ENCODE results near the gene PARM1.

DNA sequence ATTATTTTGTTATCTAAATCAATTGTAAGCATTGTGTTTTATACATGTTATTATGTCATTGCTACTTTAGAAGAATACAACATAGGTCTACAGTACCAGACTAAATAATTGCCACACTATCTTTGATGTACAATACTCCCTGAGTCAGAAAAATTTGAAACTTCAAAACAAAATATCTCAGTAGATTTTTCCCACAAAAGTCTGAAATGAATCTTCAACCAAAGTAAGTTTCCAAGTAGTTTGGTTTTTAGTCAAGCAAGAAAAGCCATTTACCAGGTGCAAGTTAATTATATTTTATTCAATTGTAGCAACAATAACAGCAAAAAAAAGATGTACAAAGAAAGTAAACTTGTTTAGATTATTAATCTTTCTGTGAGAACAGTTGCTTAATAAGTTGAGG, 11.4 kb upstream of the PARM1 start:
- TF ChIP-seq, protein P1, sequence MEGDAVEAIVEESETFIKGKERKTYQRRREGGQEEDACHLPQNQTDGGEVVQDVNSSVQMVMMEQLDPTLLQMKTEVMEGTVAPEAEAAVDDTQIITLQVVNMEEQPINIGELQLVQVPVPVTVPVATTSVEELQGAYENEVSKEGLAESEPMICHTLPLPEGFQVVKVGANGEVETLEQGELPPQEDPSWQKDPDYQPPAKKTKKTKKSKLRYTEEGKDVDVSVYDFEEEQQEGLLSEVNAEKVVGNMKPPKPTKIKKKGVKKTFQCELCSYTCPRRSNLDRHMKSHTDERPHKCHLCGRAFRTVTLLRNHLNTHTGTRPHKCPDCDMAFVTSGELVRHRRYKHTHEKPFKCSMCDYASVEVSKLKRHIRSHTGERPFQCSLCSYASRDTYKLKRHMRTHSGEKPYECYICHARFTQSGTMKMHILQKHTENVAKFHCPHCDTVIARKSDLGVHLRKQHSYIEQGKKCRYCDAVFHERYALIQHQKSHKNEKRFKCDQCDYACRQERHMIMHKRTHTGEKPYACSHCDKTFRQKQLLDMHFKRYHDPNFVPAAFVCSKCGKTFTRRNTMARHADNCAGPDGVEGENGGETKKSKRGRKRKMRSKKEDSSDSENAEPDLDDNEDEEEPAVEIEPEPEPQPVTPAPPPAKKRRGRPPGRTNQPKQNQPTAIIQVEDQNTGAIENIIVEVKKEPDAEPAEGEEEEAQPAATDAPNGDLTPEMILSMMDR (conservative IDR thresholded peaks at IDR 0.05; ENCODE audit: low read depth in 2 of 2): no peak
- TF ChIP-seq POLR2AphosphoS5 (IDR thresholded peaks at IDR 0.05; ENCODE audit: low read depth): no peak
- TF ChIP-seq EZH2 (IDR thresholded peaks at IDR 0.05; ENCODE audit: low read depth, unreplicated experiment): no peak
- no peak for TF ChIP-seq JUNB (IDR thresholded peaks at IDR 0.05; ENCODE audit: unreplicated experiment)
- no peak for TF ChIP-seq EZH2phosphoT487 (IDR thresholded peaks at IDR 0.05; ENCODE audit: unreplicated experiment)
- TF ChIP-seq, protein P2, sequence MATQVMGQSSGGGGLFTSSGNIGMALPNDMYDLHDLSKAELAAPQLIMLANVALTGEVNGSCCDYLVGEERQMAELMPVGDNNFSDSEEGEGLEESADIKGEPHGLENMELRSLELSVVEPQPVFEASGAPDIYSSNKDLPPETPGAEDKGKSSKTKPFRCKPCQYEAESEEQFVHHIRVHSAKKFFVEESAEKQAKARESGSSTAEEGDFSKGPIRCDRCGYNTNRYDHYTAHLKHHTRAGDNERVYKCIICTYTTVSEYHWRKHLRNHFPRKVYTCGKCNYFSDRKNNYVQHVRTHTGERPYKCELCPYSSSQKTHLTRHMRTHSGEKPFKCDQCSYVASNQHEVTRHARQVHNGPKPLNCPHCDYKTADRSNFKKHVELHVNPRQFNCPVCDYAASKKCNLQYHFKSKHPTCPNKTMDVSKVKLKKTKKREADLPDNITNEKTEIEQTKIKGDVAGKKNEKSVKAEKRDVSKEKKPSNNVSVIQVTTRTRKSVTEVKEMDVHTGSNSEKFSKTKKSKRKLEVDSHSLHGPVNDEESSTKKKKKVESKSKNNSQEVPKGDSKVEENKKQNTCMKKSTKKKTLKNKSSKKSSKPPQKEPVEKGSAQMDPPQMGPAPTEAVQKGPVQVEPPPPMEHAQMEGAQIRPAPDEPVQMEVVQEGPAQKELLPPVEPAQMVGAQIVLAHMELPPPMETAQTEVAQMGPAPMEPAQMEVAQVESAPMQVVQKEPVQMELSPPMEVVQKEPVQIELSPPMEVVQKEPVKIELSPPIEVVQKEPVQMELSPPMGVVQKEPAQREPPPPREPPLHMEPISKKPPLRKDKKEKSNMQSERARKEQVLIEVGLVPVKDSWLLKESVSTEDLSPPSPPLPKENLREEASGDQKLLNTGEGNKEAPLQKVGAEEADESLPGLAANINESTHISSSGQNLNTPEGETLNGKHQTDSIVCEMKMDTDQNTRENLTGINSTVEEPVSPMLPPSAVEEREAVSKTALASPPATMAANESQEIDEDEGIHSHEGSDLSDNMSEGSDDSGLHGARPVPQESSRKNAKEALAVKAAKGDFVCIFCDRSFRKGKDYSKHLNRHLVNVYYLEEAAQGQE (IDR thresholded peaks at IDR 0.05; ENCODE audit: unreplicated experiment): no peak
- TF ChIP-seq STAT1 (IDR thresholded peaks at IDR 0.05; ENCODE audit: unreplicated experiment): no peak
- TF ChIP-seq ZNF331 (CRISPR knock-in tag; IDR thresholded peaks at IDR 0.05; ENCODE audit: low read depth): no peak
- no peak for TF ChIP-seq CREB1 (CRISPR knock-in tag; IDR thresholded peaks at IDR 0.05; ENCODE audit: low read depth)
